Right lung (tissue), 5 donors: ENCODE data around the gene POLR1B. TPM values are rescaled to one million over a fixed set of nuclear protein-coding genes. Genes with fewer than 3 reads are reported as not detected.

Experiments used
- polyA plus RNA-seq, 5 donors: library from polyadenylated mRNA; unstranded; fragments of 120-200 nt; gene quantifications; one replicate each; pipeline versions ENCODE4 v1.2.1 to v1.2.3, GENCODE V29; 2013; ENCODE audit warnings: inconsistent platforms in 1 of 5, low replicate concordance in 1 of 5; ENCODE audit not compliant: insufficient read length in 5 of 5, insufficient read depth in 1 of 5

The POLR1B gene
- polyA plus RNA-seq, 5 donors = 15.2 to 29.8 (median 19.9) TPM

Other genes starting within 250 kb of the POLR1B start
- 1 to 10 TPM; 1.7 to 5.6 (median 4.0) TPM for gene RGPD8, start 108.8 kb upstream of the POLR1B start, polyA plus RNA-seq
- 10 to 100 TPM; 44.3 to 54.3 (median 51.1) TPM for gene TTL, start 60.3 kb upstream of the POLR1B start, polyA plus RNA-seq
- 10 to 100 TPM; 19.8 to 35.4 (median 24.2) TPM for gene CHCHD5, start 42.1 kb downstream of the POLR1B start, polyA plus RNA-seq
- gene SLC20A1, start 103.5 kb downstream of the POLR1B start, polyA plus RNA-seq = 10 to 100 TPM; 29.8 to 40.3 (median 35.7) TPM
- under 1 TPM in 2 of 5 donors, not detected in 3; 0.06 to 0.13 TPM for gene NT5DC4, start 178.6 kb downstream of the POLR1B start, polyA plus RNA-seq
- 10 to 100 TPM in 4 of 5 donors, 1 to 10 TPM in 1; 8.8 to 35.9 (median 18.0) TPM for gene CKAP2L, start 222.1 kb downstream of the POLR1B start, polyA plus RNA-seq
- gene IL1A, start 242.0 kb downstream of the POLR1B start, polyA plus RNA-seq = under 1 TPM in 2 of 5 donors, not detected in 3; 0.12 to 0.20 TPM